LNCAP (cell line): ENCODE measurements around the gene ZNF235.

ENCODE experiments used
- CTCF ChIP-seq: fragments of 450-650 bp; IDR thresholded peaks from 2 replicates; pipeline ENCODE4 v1.5.1; 2017; ENCODE audit warnings: mild to moderate bottlenecking

The ZNF235 gene

GRCh38 chr19:44254496-44254895 is 50.3 kb downstream of the ZNF235 start:
- no peak for TF ChIP-seq CTCF

GRCh38 chr19:44236384-44236783 is 68.4 kb downstream of the ZNF235 start:
- TF ChIP-seq CTCF: no peak
